Heart left ventricle (tissue), 16 donors: ENCODE results near the gene APOC4. TPM values are rescaled to one million over a fixed set of nuclear protein-coding genes. Genes with fewer than 3 reads are reported as not detected.

Source experiments
- ATAC-seq, 4 donors: fragments of 200-7000 bp; cut with Tn5 transposase; one replicate each; pipeline ENCODE4 v1.9.1; 2020 to 2022; ENCODE audit warnings: moderate library complexity in 4 of 4, mild to moderate bottlenecking in 3 of 4, moderate number of reproducible peaks in 1 of 4
- DNase-seq, 5 donors: peaks; one replicate each; pipeline ENCODE4 v3.0.0-alpha.2; 2020
- H3K27ac ChIP-seq, 12 donors: fragments of 200-600 bp; sonication (generic) in 4 of 12; one replicate each; pipeline versions ENCODE4 v1.5.0 to v1.8.0; 2016 to 2022; ENCODE audit warnings: mild to moderate bottlenecking in 2 of 12
- H3K27me3 ChIP-seq, 9 donors: fragments of 200-600 bp; sonication (generic) in 2 of 9; one replicate each; pipeline versions ENCODE4 v1.5.1 to v1.8.0; 2016 to 2022; ENCODE audit warnings: mild to moderate bottlenecking in 3 of 9
- H3K36me3 ChIP-seq, 9 donors: fragments of 200-600 bp; sonication (generic) in 2 of 9; one replicate each; pipeline versions ENCODE4 v1.5.0 to v1.8.0; 2018 to 2022; ENCODE audit warnings: mild to moderate bottlenecking in 2 of 9
- H3K4me1 ChIP-seq, 12 donors: fragments of 200-600 bp; sonication (generic) in 4 of 12; one replicate each; pipeline versions ENCODE4 v1.5.0 to v1.8.0; 2016 to 2022; ENCODE audit warnings: mild to moderate bottlenecking in 3 of 12
- H3K4me3 ChIP-seq, 12 donors: fragments of 200-600 bp; sonication (generic) in 4 of 12; one replicate each; pipeline versions ENCODE4 v1.5.0 to v1.8.0; 2017 to 2022; ENCODE audit warnings: mild to moderate bottlenecking in 9 of 12, moderate library complexity in 4 of 12
- H3K9me3 ChIP-seq, 12 donors: fragments of 200-600 bp; sonication (generic) in 4 of 12; one replicate each; pipeline versions ENCODE4 v1.5.0 to v1.8.0; 2016 to 2022; ENCODE audit warnings: mild to moderate bottlenecking in 1 of 12
- POLR2A ChIP-seq, 2 donors: fragments of 450-650 bp; IDR thresholded peaks; one replicate each; pipeline ENCODE4 v1.6.1; 2017; ENCODE audit warnings: antibody characterized with exemption in 2 of 2, mild to moderate bottlenecking in 2 of 2, moderate library complexity in 2 of 2
- WGBS, 4 donors: extraction: QIAGEN DNeasy Blood & Tissue Kit in 2 of 4; methylation state at CpG; one replicate each; pipeline versions ENCODE4 v1.1.5 to v1.1.7; 2013 to 2018; 5-methylcytosine and 5-hydroxymethylcytosine counted together
- intact Hi-C, 10 donors: fragments of 100-400 bp; cut with DNase I; formaldehyde crosslinking; loops; one replicate each; pipeline versions ENCODE4 v1.11.1 to v1.14.2; 2022
- polyA plus RNA-seq, 2 donors: library from polyadenylated mRNA; stranded (reverse); fragments of 200-250 nt; gene quantifications; one replicate each; pipeline ENCODE4 v1.2.3, GENCODE V29; 2013
- total RNA-seq, 9 donors: library from RNA; depleted of rRNA in 2 of 9; stranded (reverse); fragments of >200 nt in 2 of 9; fragmentation: NEBNext Ultra II Directional in 3 of 9; extraction: Animal tissue kit (Norgen Biotek cat#: 25700) in 3 of 9; gene quantifications; one replicate each; pipeline versions ENCODE4 v1.1.0 to v1.2.4, GENCODE V29; 2016 to 2023
- TF ChIP-seq, protein P1 (sequence below), 12 donors: fragments of 200-600 bp; sonication (generic) in 4 of 12; IDR thresholded peaks; one replicate each; pipeline versions ENCODE4 v1.5.0 to v1.8.0; 2018 to 2022; ENCODE audit warnings: antibody characterized with exemption in 12 of 12, mild to moderate bottlenecking in 5 of 12
- donor health status: ischemic (EF 13 %, LVEDD 7.1; RV severe dilation, severe dysfunction).
- donor health status: healthy with polysubstance abuse.
- donor health status: DM: no; HTN: yes; CAD: no.
- donor health status: DM: no; HTN: no; CAD: no.
- donor health status: ischemic (EF 25% LVEDD 6.9; RV normal size, moderate dysfunction).
- donor health status: ischemic (EF 25% LVEDD 5.7; RV mildly dilated, moderate dysfunction).
- donor health status: healthy.
- donor health status: DM: yes; HTN: yes; CAD: no.
- donor health status: ischemic (EF 35%, LVEDD 5.7; RV mildly dilated, moderate dysfunction).
- donor health status: nonischemic (EF 11% LVEDD 7.7; RV severe dilation, severe dysfunction).
- donor health status: DM: yes; HTN: yes; CAD: no.
- donor health status: PGD.
- donor health status: ischemic (EF 29% LVEDD 5.4; RV normal size, mild dysfunction).
- donor health status: nonischemic (EF 23%, LVEDD 6.1; RV moderate dilation, normal function).

Gene APOC4
- total and polyA plus RNA-seq, 11 donors, result not detected

DNA sequence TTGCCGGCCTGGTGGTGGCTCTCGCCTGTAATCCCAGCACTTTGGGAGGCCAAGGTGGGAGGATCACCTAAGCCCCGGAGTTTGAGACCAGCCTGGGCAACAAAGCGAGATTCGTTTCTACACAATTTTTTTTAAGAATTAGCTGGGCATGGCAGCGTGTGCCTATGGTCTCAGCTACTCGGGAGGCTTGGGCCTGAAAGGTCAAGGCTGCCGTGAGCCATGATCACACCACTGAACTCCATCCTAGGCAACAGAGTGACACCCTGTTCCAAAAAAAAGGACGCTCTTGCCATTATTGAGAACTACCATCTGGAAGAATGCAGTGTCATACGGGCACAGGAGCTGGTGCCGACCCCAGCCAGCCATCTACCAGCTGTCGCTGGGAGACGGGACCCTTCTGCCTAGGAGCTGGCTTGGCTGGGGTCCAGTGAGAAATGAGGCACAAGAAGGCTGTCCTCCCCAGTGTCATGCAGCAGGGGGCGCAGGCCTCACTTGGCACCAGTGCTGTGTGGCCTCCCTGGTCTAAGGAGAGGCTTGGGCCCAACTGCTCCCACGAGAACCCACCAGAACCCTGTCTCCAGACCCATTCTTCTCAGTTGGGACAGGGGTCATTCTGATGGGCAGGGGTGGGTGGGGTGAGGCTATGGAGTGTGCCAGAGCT, 47.0 kb downstream of the APOC4 start:
- intact Hi-C loops, result no loop called here
- peaks cover 0 to 99% (median 89%) of the 10 kb centered on the region in 9 donors for H3K36me3 ChIP-seq
- no peaks in the 10 kb centered on the region for H3K4me1 ChIP-seq
- ATAC-seq (peak in 3 of 4 donors; percentile 18 to 38 (median 36)), DNase-seq (peak; percentile 55 to 82 (median 66))
- 76 to 80% (median 79%) methylated on average over 14 to 15 of the region's 15 CpGs for WGBS, 4 donors
- H3K27ac ChIP-seq, result no peak overlapping the region
- H3K9me3 ChIP-seq, result no peaks in the 10 kb centered on the region
- TF ChIP-seq, protein P1, sequence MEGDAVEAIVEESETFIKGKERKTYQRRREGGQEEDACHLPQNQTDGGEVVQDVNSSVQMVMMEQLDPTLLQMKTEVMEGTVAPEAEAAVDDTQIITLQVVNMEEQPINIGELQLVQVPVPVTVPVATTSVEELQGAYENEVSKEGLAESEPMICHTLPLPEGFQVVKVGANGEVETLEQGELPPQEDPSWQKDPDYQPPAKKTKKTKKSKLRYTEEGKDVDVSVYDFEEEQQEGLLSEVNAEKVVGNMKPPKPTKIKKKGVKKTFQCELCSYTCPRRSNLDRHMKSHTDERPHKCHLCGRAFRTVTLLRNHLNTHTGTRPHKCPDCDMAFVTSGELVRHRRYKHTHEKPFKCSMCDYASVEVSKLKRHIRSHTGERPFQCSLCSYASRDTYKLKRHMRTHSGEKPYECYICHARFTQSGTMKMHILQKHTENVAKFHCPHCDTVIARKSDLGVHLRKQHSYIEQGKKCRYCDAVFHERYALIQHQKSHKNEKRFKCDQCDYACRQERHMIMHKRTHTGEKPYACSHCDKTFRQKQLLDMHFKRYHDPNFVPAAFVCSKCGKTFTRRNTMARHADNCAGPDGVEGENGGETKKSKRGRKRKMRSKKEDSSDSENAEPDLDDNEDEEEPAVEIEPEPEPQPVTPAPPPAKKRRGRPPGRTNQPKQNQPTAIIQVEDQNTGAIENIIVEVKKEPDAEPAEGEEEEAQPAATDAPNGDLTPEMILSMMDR (IDR thresholded peaks at IDR 0.05), result peak in 11 of 12 donors; percentile 28 to 62 (median 46)
- TF ChIP-seq POLR2A (IDR thresholded peaks at IDR 0.05), result no peak
- no peak overlapping the region for H3K4me3 ChIP-seq
- H3K27me3 ChIP-seq, result no peaks in the 10 kb centered on the region

DNA sequence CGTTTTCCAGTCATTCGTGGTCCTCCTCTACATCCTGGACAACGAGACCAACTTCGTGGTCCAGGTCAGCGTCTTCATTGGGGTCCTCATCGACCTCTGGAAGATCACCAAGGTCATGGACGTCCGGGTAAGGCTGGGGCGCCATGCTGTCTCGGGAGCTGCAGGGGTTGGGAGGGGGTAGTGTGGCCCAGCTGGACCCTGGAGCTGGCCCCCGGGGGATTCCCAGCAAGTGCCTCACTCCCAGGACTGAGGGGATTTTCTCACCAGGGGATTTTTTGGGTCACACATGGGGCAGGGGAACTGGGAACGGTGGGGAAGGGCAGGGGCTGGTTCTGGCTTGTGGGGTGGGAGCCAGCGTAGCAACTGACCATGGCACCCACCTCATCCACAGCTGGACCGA, 48.4 kb downstream of the APOC4 start:
- intact Hi-C loops, result no loop called here
- ATAC-seq (no peak), DNase-seq (no peak)
- no peak for TF ChIP-seq POLR2A (IDR thresholded peaks at IDR 0.05)
- TF ChIP-seq, protein P1 (IDR thresholded peaks at IDR 0.05), result no peak
- no peaks in the 10 kb centered on the region for H3K27me3 ChIP-seq
- 86 to 89% (median 87%) methylated on average over 10 to 14 of the region's 14 CpGs for WGBS, 4 donors
- H3K36me3 ChIP-seq, result peaks cover 0 to 85% (median 74%) of the 10 kb centered on the region in 9 donors
- no peaks in the 10 kb centered on the region for H3K9me3 ChIP-seq
- H3K4me1 ChIP-seq, result no peaks in the 10 kb centered on the region
- no peak overlapping the region for H3K27ac ChIP-seq
- no peak overlapping the region for H3K4me3 ChIP-seq

DNA sequence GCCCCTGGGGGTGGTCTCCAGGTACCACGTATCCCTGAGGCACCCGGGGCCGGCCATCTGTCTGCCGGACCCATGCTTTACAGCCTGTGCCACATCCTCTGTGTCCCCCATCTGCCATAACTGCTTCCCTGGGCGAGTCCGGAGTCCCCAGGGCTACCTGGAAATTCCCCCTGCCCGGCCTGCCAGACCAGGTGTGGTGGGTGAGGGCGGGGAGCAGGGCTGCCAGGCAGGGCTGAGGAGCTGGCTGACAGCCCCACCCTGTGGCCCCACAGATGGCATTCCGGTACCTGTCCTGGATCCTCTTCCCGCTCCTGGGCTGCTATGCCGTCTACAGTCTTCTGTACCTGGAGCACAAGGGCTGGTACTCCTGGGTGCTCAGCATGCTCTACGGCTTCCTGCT, 48.9 kb downstream of the APOC4 start:
- DNase-seq, result no peak
- Histone ChIP-seq H3K9me3 (no peaks in the 10 kb centered on the region), H3K27me3 (no peaks in the 10 kb centered on the region), H3K4me3 (no peak overlapping the region), H3K27ac (no peak overlapping the region), H3K4me1 (no peaks in the 10 kb centered on the region), H3K36me3 (peaks cover 0 to 79% (median 69%) of the 10 kb centered on the region in 9 donors)
- TF ChIP-seq POLR2A (IDR thresholded peaks at IDR 0.05), result no peak
- TF ChIP-seq, protein P1 (IDR thresholded peaks at IDR 0.05), result no peak
- 94 to 98% (median 97%) methylated on average over 4 to 12 of the region's 12 CpGs for WGBS, 4 donors
- intact Hi-C loops, result no loop called here
- no peak for ATAC-seq

DNA sequence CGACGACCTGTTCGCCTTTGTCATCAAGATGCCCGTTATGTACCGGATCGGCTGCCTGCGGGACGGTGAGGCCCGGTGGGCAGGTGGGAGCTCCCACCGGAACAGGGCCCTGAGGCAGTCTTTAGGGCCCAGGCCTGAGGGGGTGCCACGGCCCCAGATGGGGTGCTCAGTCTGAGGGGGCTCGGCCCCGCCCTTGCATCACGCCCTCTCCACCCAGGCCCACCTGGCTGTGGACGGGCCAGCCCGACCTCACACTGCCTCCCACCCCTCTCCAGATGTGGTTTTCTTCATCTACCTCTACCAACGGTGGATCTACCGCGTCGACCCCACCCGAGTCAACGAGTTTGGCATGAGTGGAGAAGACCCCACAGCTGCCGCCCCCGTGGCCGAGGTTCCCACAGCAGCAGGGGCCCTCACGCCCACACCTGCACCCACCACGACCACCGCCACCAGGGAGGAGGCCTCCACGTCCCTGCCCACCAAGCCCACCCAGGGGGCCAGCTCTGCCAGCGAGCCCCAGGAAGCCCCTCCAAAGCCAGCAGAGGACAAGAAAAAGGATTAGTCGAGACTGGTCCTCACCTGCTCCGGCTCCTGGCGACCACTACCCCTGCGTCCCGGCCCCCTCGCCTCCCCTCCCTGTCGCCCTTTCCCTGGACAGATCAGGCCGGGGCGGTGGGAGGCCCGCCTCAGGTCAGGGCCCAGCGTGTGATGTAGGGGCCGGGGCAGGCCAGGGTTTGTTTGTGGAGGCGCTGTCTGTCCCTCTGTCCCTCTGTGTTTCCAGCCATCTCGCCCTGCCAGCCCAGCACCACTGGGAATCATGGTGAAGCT, 50.5 kb downstream of the APOC4 start:
- Histone ChIP-seq H3K27me3 (no peaks in the 10 kb centered on the region), H3K27ac (no peak overlapping the region), H3K4me3 (no peak overlapping the region), H3K36me3 (peaks cover 0 to 64% (median 53%) of the 10 kb centered on the region in 9 donors), H3K4me1 (no peaks in the 10 kb centered on the region), H3K9me3 (no peaks in the 10 kb centered on the region)
- 90 to 93% (median 92%) methylated on average over 37 to 44 of the region's 44 CpGs for WGBS, 4 donors
- intact Hi-C loops, result no loop called here
- DNase-seq (no peak), ATAC-seq (no peak)
- TF ChIP-seq, protein P1 (IDR thresholded peaks at IDR 0.05), result no peak
- no peak for TF ChIP-seq POLR2A (IDR thresholded peaks at IDR 0.05)
